Measurements from ENCODE around the gene FSTL4. TPM values are rescaled to one million over a fixed set of nuclear protein-coding genes. Genes with fewer than 3 reads are reported as not detected.
A peak's percentile ranks its signal among the peaks of the same experiment; 100 is the strongest.

FSTL4 gene
- total RNA-seq, 1 donor from 2014 or later, result 0.67 TPM

- no peak for TF ChIP-seq CTCF (IDR thresholded peaks at IDR 0.05)
- Histone ChIP-seq H3K27ac (no peak overlapping the region), H3K9me3 (no peaks in the 10 kb centered on the region), H3K4me3 (no peak overlapping the region), H3K36me3 (no peaks in the 10 kb centered on the region), H3K27me3 (no peaks in the 10 kb centered on the region), H3K4me1 (no peaks in the 10 kb centered on the region)
- no peak for DNase-seq
- ATAC-seq, result peak; percentile 55
- intact Hi-C loops (cut with DNase I), result no loop called here
Measured at GRCh38 chr5:133582971-133583370, 29.4 kb downstream of the FSTL4 start.

- TF ChIP-seq CTCF (IDR thresholded peaks at IDR 0.05), result no peak
- intact Hi-C loops (cut with DNase I), result no loop called here
- Histone ChIP-seq H3K4me3 (no peak overlapping the region), H3K4me1 (no peaks in the 10 kb centered on the region), H3K27me3 (no peaks in the 10 kb centered on the region), H3K27ac (no peak overlapping the region), H3K9me3 (no peaks in the 10 kb centered on the region), H3K36me3 (no peaks in the 10 kb centered on the region)
- DNase-seq (no peak), ATAC-seq (no peak)
Measured at GRCh38 chr5:133581918-133582317, 30.4 kb downstream of the FSTL4 start.

GRCh38 chr5:133581348-133581747, 31.0 kb downstream of the FSTL4 start:
- Histone ChIP-seq H3K27ac (no peak overlapping the region), H3K36me3 (no peaks in the 10 kb centered on the region), H3K4me1 (no peaks in the 10 kb centered on the region), H3K4me3 (no peak overlapping the region), H3K9me3 (no peaks in the 10 kb centered on the region), H3K27me3 (no peaks in the 10 kb centered on the region)
- intact Hi-C loops (cut with DNase I), result no loop called here
- DNase-seq (no peak), ATAC-seq (no peak)
- no peak for TF ChIP-seq CTCF (IDR thresholded peaks at IDR 0.05)

GRCh38 chr5:133580618-133581017, 31.7 kb downstream of the FSTL4 start:
- DNase-seq, result no peak
- no peak overlapping the region for H3K27ac ChIP-seq
- H3K9me3 ChIP-seq, result no peaks in the 10 kb centered on the region
- TF ChIP-seq CTCF (IDR thresholded peaks at IDR 0.05), result no peak
- no peaks in the 10 kb centered on the region for H3K4me1 ChIP-seq
- H3K4me3 ChIP-seq, result no peak overlapping the region
- no peaks in the 10 kb centered on the region for H3K27me3 ChIP-seq
- no peak for ATAC-seq
- H3K36me3 ChIP-seq, result no peaks in the 10 kb centered on the region
- intact Hi-C loops (cut with DNase I), result no loop called here

- no peak overlapping the region for H3K27ac ChIP-seq
- ATAC-seq (no peak), DNase-seq (no peak)
- TF ChIP-seq CTCF (IDR thresholded peaks at IDR 0.05), result no peak
- no peaks in the 10 kb centered on the region for H3K9me3 ChIP-seq
- no peaks in the 10 kb centered on the region for H3K36me3 ChIP-seq
- no peak overlapping the region for H3K4me3 ChIP-seq
- intact Hi-C loops (cut with DNase I), result no loop called here
- H3K27me3 ChIP-seq, result no peaks in the 10 kb centered on the region
- H3K4me1 ChIP-seq, result no peaks in the 10 kb centered on the region
Measured at GRCh38 chr5:133579766-133580165, 32.6 kb downstream of the FSTL4 start.

GRCh38 chr5:133569347-133569746, 43.0 kb downstream of the FSTL4 start:
- ATAC-seq, result no peak
- no peak for TF ChIP-seq CTCF (IDR thresholded peaks at IDR 0.05)
- H3K9me3 ChIP-seq, result no peaks in the 10 kb centered on the region
- H3K4me1 ChIP-seq, result no peaks in the 10 kb centered on the region
- no peaks in the 10 kb centered on the region for H3K36me3 ChIP-seq
- H3K4me3 ChIP-seq, result no peak overlapping the region
- H3K27me3 ChIP-seq, result no peaks in the 10 kb centered on the region
- H3K27ac ChIP-seq, result no peak overlapping the region
- intact Hi-C loops (cut with DNase I), result no loop called here
- DNase-seq, result no peak
